PFSK-1 (cell line): ENCODE data around the gene AQP12B.

Experiments used
- POLR2AphosphoS5 ChIP-seq: IDR thresholded peaks from 2 replicates; pipeline ENCODE4 v1.6.1; 2012; ENCODE audit warnings: low read depth, mild to moderate bottlenecking, control low read depth, low read length, moderate library complexity
- SIN3A ChIP-seq: IDR thresholded peaks from 2 replicates; pipeline ENCODE4 v1.6.1; 2012; ENCODE audit warnings: mild to moderate bottlenecking, low read length, moderate library complexity, borderline replicate concordance; ENCODE audit not compliant: insufficient read depth
- TAF1 ChIP-seq: IDR thresholded peaks from 2 replicates; pipeline ENCODE4 v1.6.1; 2012; ENCODE audit warnings: low read length, control low read depth, borderline replicate concordance; ENCODE audit not compliant: insufficient read depth
- TF ChIP-seq, protein P1 (sequence below), 2 experiments: IDR thresholded peaks; 2 replicates each; pipeline versions ENCODE4 v1.6.1 to v1.8.0; 2011 to 2012; ENCODE audit warnings: low read depth in 2 of 2, low read length in 2 of 2, control low read depth in 1 of 2, inconsistent platforms in 1 of 2, mild to moderate bottlenecking in 1 of 2, moderate library complexity in 1 of 2; ENCODE audit not compliant: insufficient read depth in 1 of 2

DNA sequence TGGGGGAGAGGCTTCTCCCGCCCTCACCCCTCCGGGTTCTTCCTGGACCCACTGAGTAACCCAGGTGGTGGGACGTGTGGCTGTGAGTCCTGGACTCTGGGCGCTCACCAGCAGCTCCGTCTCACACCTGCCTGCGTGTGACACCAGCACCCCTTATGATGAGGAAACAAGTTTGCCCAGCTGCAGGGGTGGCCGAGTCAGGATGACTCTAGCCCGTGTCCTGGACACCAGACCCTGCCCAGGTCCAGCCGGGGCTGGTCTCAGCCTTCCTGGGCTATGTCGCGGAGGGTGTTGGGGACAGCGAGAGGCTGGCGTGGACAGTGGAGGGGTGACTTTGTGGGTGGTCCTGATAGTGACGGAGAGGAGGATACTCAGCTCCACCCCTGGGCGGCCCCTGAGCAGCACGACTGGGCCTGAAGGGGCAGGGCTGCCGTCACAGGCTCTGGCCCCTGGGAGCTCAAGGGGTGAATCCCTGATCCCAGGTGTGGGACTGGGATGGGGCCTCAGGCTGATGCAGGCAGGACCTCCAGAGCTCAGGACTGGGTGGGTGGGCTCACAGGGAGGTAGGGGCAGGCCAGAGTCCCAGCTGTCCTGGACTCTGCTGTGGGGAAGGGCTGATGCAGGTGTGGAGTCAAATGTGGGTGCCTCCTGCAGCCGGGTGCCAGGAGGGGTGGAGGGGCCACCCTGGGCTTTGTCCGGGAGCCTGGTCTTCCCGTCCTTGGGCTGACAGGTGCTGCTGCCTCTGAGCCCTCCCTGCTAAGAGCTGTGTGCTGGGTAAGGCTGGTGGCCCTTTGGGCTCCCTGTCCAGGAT is 53.7 kb downstream of the AQP12B start:
- TF ChIP-seq, protein P1, sequence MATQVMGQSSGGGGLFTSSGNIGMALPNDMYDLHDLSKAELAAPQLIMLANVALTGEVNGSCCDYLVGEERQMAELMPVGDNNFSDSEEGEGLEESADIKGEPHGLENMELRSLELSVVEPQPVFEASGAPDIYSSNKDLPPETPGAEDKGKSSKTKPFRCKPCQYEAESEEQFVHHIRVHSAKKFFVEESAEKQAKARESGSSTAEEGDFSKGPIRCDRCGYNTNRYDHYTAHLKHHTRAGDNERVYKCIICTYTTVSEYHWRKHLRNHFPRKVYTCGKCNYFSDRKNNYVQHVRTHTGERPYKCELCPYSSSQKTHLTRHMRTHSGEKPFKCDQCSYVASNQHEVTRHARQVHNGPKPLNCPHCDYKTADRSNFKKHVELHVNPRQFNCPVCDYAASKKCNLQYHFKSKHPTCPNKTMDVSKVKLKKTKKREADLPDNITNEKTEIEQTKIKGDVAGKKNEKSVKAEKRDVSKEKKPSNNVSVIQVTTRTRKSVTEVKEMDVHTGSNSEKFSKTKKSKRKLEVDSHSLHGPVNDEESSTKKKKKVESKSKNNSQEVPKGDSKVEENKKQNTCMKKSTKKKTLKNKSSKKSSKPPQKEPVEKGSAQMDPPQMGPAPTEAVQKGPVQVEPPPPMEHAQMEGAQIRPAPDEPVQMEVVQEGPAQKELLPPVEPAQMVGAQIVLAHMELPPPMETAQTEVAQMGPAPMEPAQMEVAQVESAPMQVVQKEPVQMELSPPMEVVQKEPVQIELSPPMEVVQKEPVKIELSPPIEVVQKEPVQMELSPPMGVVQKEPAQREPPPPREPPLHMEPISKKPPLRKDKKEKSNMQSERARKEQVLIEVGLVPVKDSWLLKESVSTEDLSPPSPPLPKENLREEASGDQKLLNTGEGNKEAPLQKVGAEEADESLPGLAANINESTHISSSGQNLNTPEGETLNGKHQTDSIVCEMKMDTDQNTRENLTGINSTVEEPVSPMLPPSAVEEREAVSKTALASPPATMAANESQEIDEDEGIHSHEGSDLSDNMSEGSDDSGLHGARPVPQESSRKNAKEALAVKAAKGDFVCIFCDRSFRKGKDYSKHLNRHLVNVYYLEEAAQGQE (IDR thresholded peaks at IDR 0.05; ENCODE audit: insufficient read depth in 1 of 2, low read depth in 2 of 2, low read length in 2 of 2): no peak
- TF ChIP-seq TAF1 (no peak), POLR2AphosphoS5 (no peak), SIN3A (no peak)
